Activated naive CD8-positive, alpha-beta T cell treated with anti-CD3 and anti-CD28 coated beads, Interleukin-2, amount 10 ng/mL, durations not matched to agents 7 days and 5 days (primary cell): Measurements from ENCODE around the gene TBC1D26. TPM values are rescaled to one million over a fixed set of nuclear protein-coding genes. Genes with fewer than 3 reads are reported as not detected.
"Not testable (repeated sequence)": the region's sequence is repeated elsewhere in the genome, so short reads cannot be mapped to it uniquely, and the experiment has no call there.

Experiments used
- ATAC-seq: fragments of 150-1000 bp; cut with Tn5 transposase; one replicate; pipeline ENCODE4 v1.10.0; 2021; ENCODE audit warnings: low read depth, moderate library complexity
- POLR2A ChIA-PET: fragments of 350-600 bp; sonication (Branson Sonifier 250); formaldehyde crosslinking; loops from one replicate; lab custom pipeline; 2021; ENCODE audit warnings: antibody characterized with exemption; lab: Charles Lee
- DNase-seq: peaks from one replicate; pipeline ENCODE4 v3.0.0; 2021
- H3K27ac Mint-ChIP-seq: one replicate; pipeline ENCODE4 v1.8.0; 2022; ENCODE audit warnings: mild to moderate bottlenecking, mixed read lengths
- H3K27me3 Mint-ChIP-seq: one replicate; pipeline ENCODE4 v1.8.0; 2022; ENCODE audit warnings: mild to moderate bottlenecking, moderate library complexity, mixed read lengths
- H3K36me3 Mint-ChIP-seq: one replicate; pipeline ENCODE4 v1.8.0; 2021; ENCODE audit warnings: mild to moderate bottlenecking, mixed read lengths
- H3K4me1 Mint-ChIP-seq: one replicate; pipeline ENCODE4 v1.8.0; 2021; ENCODE audit warnings: mixed read lengths
- H3K4me3 Mint-ChIP-seq: one replicate; pipeline ENCODE4 v1.8.0; 2022; ENCODE audit warnings: mild to moderate bottlenecking, moderate library complexity, mixed read lengths
- H3K9me3 Mint-ChIP-seq: one replicate; pipeline ENCODE4 v1.8.0; 2021; ENCODE audit warnings: mixed read lengths
- total RNA-seq, 2 experiments: library from RNA; stranded (reverse); gene quantifications; one replicate each; pipeline ENCODE4 v1.2.3, GENCODE V29; 2021

Gene TBC1D26
- total RNA-seq, 2 experiments from 2014 or later, result 0.31 TPM; not detected in 1

- H3K4me1 Mint-ChIP-seq, ATAC-seq, POLR2A ChIA-PET, H3K9me3 Mint-ChIP-seq, H3K27me3 Mint-ChIP-seq, H3K27ac Mint-ChIP-seq, H3K36me3 Mint-ChIP-seq, H3K4me3 Mint-ChIP-seq, DNase-seq: not testable (repeated sequence)
Measured at GRCh38 chr17:15736578-15736977, 4.5 kb downstream of the TBC1D26 start.

GRCh38 chr17:15738066-15738465, 6.0 kb downstream of the TBC1D26 start:
- POLR2A ChIA-PET, result no interaction called here
- no peaks in the 10 kb centered on the region for H3K27me3 Mint-ChIP-seq
- H3K4me3 Mint-ChIP-seq, result no peak overlapping the region
- DNase-seq, result no peak
- H3K9me3 Mint-ChIP-seq, result no peaks in the 10 kb centered on the region
- no peaks in the 10 kb centered on the region for H3K36me3 Mint-ChIP-seq
- no peaks in the 10 kb centered on the region for H3K4me1 Mint-ChIP-seq
- ATAC-seq, result no peak
- H3K27ac Mint-ChIP-seq, result no peak overlapping the region

GRCh38 chr17:15739259-15739658, 7.2 kb downstream of the TBC1D26 start:
- ATAC-seq, POLR2A ChIA-PET, DNase-seq, H3K27ac Mint-ChIP-seq, H3K4me1 Mint-ChIP-seq, H3K9me3 Mint-ChIP-seq, H3K27me3 Mint-ChIP-seq, H3K4me3 Mint-ChIP-seq, H3K36me3 Mint-ChIP-seq: not testable (repeated sequence)

- H3K4me1 Mint-ChIP-seq, H3K36me3 Mint-ChIP-seq, DNase-seq, H3K4me3 Mint-ChIP-seq, H3K9me3 Mint-ChIP-seq, H3K27ac Mint-ChIP-seq, H3K27me3 Mint-ChIP-seq, ATAC-seq, POLR2A ChIA-PET: not testable (repeated sequence)
Measured at GRCh38 chr17:15740041-15740440, 8.0 kb downstream of the TBC1D26 start.

- no peaks in the 10 kb centered on the region for H3K9me3 Mint-ChIP-seq
Measured at GRCh38 chr17:15740570-15741120, 8.6 kb downstream of the TBC1D26 start.

GRCh38 chr17:15741624-15742023, 9.5 kb downstream of the TBC1D26 start:
- no peaks in the 10 kb centered on the region for H3K4me1 Mint-ChIP-seq
- POLR2A ChIA-PET, result no interaction called here

More at GRCh38 chr17:15740570-15741120, 8.6 kb downstream of the TBC1D26 start:
- POLR2A ChIA-PET, result no interaction called here
- H3K36me3 Mint-ChIP-seq, result no peaks in the 10 kb centered on the region
- ATAC-seq, result no peak
- H3K4me3 Mint-ChIP-seq, result no peak overlapping the region
- no peak overlapping the region for H3K27ac Mint-ChIP-seq
- H3K27me3 Mint-ChIP-seq, result peaks cover 3% of the 10 kb centered on the region
- no peak for DNase-seq
- H3K4me1 Mint-ChIP-seq, result no peaks in the 10 kb centered on the region

GRCh38 chr17:15742051-15742795, 10.1 kb downstream of the TBC1D26 start:
- H3K4me3 Mint-ChIP-seq, result no peak overlapping the region
- no peak for ATAC-seq
- no peaks in the 10 kb centered on the region for H3K9me3 Mint-ChIP-seq
- H3K4me1 Mint-ChIP-seq, result no peaks in the 10 kb centered on the region
- H3K27me3 Mint-ChIP-seq, result peaks cover 12% of the 10 kb centered on the region
- no peaks in the 10 kb centered on the region for H3K36me3 Mint-ChIP-seq
- no peak for DNase-seq
- POLR2A ChIA-PET, result no interaction called here
- no peak overlapping the region for H3K27ac Mint-ChIP-seq

More at GRCh38 chr17:15741624-15742023, 9.5 kb downstream of the TBC1D26 start:
- no peak overlapping the region for H3K27ac Mint-ChIP-seq
- no peaks in the 10 kb centered on the region for H3K36me3 Mint-ChIP-seq
- no peak for ATAC-seq
- no peak overlapping the region for H3K4me3 Mint-ChIP-seq
- H3K9me3 Mint-ChIP-seq, result no peaks in the 10 kb centered on the region
- peaks cover 9% of the 10 kb centered on the region for H3K27me3 Mint-ChIP-seq
- no peak for DNase-seq

- Mint-ChIP-seq H3K27me3 (peaks cover 13% of the 10 kb centered on the region), H3K27ac (no peak overlapping the region), H3K4me1 (no peaks in the 10 kb centered on the region), H3K4me3 (no peak overlapping the region), H3K36me3 (no peaks in the 10 kb centered on the region), H3K9me3 (no peaks in the 10 kb centered on the region)
- DNase-seq (no peak), ATAC-seq (no peak)
- POLR2A ChIA-PET, result no interaction called here
Measured at GRCh38 chr17:15742921-15743320, 10.8 kb downstream of the TBC1D26 start.

- Mint-ChIP-seq H3K4me3 (no peak overlapping the region), H3K36me3 (no peaks in the 10 kb centered on the region), H3K4me1 (no peaks in the 10 kb centered on the region), H3K9me3 (no peaks in the 10 kb centered on the region), H3K27me3 (peaks cover 19% of the 10 kb centered on the region), H3K27ac (no peak overlapping the region)
- no peak for ATAC-seq
- POLR2A ChIA-PET, result no interaction called here
- DNase-seq, result no peak
Measured at GRCh38 chr17:15744074-15744676, 12.1 kb downstream of the TBC1D26 start.

GRCh38 chr17:15744885-15745284, 12.8 kb downstream of the TBC1D26 start:
- POLR2A ChIA-PET, result no interaction called here
- peaks cover 19% of the 10 kb centered on the region for H3K27me3 Mint-ChIP-seq
- no peaks in the 10 kb centered on the region for H3K9me3 Mint-ChIP-seq
- DNase-seq (no peak), ATAC-seq (no peak)
- H3K4me3 Mint-ChIP-seq, result no peak overlapping the region
- H3K4me1 Mint-ChIP-seq, result no peaks in the 10 kb centered on the region
- no peak overlapping the region for H3K27ac Mint-ChIP-seq
- H3K36me3 Mint-ChIP-seq, result no peaks in the 10 kb centered on the region

- H3K4me1 Mint-ChIP-seq, POLR2A ChIA-PET, ATAC-seq, H3K27ac Mint-ChIP-seq, H3K9me3 Mint-ChIP-seq, H3K36me3 Mint-ChIP-seq, DNase-seq, H3K4me3 Mint-ChIP-seq: not testable (repeated sequence)
- peaks cover 23% of the 10 kb centered on the region for H3K27me3 Mint-ChIP-seq
Measured at GRCh38 chr17:15749403-15749802, 17.3 kb downstream of the TBC1D26 start.

GRCh38 chr17:15768865-15769533, 36.9 kb downstream of the TBC1D26 start:
- H3K36me3 Mint-ChIP-seq, POLR2A ChIA-PET, H3K4me3 Mint-ChIP-seq, H3K27me3 Mint-ChIP-seq, H3K27ac Mint-ChIP-seq, DNase-seq, H3K4me1 Mint-ChIP-seq, H3K9me3 Mint-ChIP-seq, ATAC-seq: not testable (repeated sequence)

GRCh38 chr17:15770679-15771078, 38.6 kb downstream of the TBC1D26 start:
- H3K4me1 Mint-ChIP-seq, POLR2A ChIA-PET, H3K4me3 Mint-ChIP-seq, ATAC-seq, H3K27ac Mint-ChIP-seq, H3K36me3 Mint-ChIP-seq, DNase-seq, H3K9me3 Mint-ChIP-seq: not testable (repeated sequence)
- peaks cover 15% of the 10 kb centered on the region for H3K27me3 Mint-ChIP-seq
